GM21619 (cell line): ENCODE results near the gene ZKSCAN8.

Experiments used
- ATAC-seq: cut with Tn5 transposase; IDR thresholded peaks from one replicate; pipeline ENCODE4 v1.9.1; 2021; ENCODE audit not compliant: unreplicated experiment

ZKSCAN8 gene

DNA sequence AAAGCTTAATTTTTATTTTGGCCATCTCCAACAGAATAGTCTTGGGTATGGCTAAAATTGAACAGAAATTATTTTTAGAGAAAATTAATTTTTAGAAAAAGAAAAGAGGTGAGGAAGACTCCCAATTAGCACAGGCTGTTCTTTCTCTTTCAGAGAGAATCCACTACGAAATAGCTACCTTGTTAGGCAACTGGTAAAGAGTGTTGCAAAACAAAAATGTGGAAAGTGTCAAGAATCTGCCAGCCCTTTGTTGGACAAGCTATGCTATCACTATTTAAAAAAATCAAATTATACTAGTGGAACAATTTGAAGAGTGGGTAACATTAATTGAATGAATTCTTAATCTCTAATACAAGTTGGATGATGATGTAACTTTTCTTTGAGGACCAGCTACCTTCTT lies 64.2 kb downstream of the ZKSCAN8 start:
- ATAC-seq = no peak

DNA sequence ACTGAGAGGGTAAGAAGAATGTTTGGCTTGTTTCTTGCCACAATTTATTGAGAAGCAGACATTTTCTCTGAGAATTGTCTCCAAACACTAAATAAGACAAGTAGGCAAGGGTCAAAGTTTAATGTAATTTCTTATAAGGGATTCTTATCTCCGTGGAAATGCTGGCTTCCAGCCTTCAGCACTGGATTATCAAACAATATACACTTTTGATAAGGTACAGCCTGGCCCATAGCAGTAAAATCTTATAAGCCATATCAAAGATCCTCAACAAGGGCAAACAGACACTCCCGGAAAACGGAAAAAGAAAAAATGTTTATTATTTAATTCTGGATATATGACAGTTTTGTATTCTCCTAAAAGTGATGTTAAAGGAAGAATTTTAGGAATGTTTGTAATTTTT lies 64.8 kb downstream of the ZKSCAN8 start:
- no peak for ATAC-seq

DNA sequence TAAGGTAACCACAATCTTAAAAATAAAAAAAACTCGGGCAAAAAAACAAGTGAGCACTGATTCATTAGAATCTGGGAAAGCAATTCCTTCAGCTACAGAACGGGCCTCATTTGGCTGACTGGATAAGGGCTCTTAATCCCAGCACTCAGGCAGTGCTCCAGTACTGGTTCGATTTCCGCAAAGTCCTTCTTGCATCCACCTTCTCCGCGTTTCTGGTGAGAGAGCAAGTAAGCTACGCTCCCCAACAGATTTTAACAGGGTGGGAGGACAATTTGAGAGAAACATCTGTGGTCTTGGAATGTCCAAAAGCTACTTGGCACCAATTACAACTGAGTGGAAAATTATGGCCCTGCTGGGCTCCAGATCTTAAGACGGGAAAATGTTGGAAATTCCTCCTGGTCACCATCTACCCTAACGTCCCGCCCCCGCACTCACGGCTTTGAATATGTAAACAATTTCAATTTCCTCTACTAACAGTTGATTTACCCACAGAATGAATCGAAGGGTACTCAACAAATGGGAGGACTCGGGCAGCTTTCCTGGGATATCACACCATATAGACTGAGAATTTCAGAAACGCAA lies 65.3 kb downstream of the ZKSCAN8 start:
- ATAC-seq = no peak

GRCh38 chr6:28207510-28208110 lies 65.9 kb downstream of the ZKSCAN8 start:
- ATAC-seq = no peak

DNA sequence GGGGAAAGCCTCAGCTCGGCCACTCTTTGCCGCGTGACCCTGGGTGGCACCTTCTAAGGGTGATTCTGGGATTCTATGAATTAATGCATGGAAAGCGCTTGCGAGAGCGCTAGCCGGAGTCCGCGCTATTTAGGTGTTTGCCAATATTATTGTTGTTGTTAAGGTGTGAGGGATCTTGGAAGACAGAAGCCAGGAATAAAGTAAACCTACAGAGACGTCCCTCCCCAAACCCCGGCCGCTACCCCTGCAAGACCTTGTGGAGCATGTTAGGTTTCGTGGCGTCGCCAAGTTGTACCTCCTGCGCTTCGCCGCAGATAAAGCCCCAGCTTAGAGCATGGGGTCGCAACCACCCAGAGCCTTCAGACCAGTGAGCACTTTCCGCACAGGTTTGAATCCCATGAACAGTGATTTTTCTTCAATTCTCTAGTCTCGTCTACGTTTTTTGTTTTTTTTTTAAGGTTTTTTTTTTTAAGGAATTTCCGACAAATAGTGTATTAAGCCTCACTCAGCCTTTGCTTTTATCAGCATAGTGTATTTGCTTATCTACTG lies 66.5 kb downstream of the ZKSCAN8 start:
- no peak for ATAC-seq
